ACHN (cell line): ENCODE data around the gene LPXN.
A peak's percentile ranks its signal among the peaks of the same experiment; 100 is the strongest.
"Not testable (repeated sequence)": the region's sequence is repeated elsewhere in the genome, so short reads cannot be mapped to it uniquely, and the experiment has no call there.

Source experiments
- DNase-seq: peaks from one replicate; pipeline ENCODE4 v3.0.0-alpha.2; 2015
- in situ Hi-C: cut with HindIII; loops from 2 replicates; pipeline ENCODE4 v1.10.0; 2017; ENCODE audit warnings: low sequenced_read_pairs, low pct_ligation_motif_present, low pct_unique_long_range_greater_than_20kb

The LPXN gene

DNA sequence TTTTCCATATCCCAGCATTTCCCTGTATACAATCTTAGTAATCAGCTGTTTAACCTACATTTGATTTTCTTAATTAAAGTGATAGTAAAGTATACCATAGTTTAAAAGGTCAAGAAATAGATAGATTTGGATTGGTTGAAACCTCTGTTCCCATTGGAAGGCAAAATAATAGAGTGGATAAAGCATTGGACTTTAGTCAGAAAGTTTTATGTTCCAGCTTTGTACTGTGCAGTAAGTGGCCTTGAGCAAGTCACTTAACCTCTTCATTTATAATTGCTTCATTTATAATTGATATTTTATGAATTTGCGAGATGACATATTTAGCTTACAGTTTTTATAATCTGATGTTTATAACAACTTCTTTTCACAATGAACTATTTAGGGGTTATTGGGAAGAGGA is 6.8 kb upstream of the LPXN start:
- in situ Hi-C loops: no loop called here
- DNase-seq: no peak

DNA sequence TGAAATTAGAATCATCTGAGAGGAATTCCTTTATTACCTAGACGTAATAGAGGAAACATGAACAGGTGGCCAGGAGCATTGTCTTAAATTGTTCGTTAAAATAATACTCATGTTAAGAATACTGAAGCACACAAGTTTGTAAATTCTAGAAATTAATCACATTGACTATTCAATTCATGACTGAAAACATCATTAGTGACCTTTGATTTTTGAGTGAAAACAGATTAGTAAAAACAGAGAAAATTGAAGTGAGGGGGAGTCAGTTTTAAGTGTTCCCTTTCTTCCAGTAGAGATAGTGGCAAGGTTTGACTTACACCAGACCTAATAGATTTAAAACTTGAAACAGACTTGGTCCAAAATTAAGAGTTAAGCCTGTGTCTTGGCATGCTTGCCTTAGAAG is 4.7 kb upstream of the LPXN start:
- in situ Hi-C loops: no loop called here

DNA sequence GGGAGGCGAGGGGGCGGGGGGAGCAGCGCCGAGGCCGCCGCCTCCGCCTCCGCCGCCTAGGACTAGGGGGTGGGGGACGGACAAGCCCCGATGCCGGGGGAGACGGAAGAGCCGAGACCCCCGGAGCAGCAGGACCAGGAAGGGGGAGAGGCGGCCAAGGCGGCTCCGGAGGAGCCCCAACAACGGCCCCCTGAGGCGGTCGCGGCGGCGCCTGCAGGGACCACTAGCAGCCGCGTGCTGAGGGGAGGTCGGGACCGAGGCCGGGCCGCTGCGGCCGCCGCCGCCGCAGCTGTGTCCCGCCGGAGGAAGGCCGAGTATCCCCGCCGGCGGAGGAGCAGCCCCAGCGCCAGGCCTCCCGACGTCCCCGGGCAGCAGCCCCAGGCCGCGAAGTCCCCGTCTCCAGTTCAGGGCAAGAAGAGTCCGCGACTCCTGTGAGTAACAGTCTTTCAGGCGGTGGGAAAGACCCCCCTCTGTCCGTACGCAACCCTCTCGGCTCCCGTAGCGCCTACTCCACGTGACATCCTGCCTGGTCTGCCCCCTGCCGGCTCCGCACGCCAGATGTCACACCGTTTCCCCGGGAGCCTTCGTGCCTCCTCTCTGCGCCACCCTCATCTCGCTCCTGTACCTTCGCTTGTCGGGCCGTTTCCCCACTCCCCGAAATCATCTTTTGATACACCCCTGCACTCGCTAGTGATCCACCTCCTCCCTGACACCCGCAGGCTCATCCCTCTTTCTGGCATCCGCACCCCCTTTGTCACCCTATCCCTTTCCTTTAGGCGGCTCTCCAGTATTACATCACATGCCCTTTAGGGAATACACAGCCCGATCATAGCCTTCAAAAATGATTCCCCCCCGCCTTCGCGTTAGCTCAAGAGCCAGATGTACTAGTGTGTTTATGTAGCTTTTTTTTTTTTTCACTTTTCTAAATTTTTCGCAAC is 3.8 kb upstream of the LPXN start:
- in situ Hi-C loops: no loop called here
- peak; percentile 86 for DNase-seq

More for the DNA sequence above, 4.7 kb upstream of the LPXN start:
- no peak for DNase-seq

DNA sequence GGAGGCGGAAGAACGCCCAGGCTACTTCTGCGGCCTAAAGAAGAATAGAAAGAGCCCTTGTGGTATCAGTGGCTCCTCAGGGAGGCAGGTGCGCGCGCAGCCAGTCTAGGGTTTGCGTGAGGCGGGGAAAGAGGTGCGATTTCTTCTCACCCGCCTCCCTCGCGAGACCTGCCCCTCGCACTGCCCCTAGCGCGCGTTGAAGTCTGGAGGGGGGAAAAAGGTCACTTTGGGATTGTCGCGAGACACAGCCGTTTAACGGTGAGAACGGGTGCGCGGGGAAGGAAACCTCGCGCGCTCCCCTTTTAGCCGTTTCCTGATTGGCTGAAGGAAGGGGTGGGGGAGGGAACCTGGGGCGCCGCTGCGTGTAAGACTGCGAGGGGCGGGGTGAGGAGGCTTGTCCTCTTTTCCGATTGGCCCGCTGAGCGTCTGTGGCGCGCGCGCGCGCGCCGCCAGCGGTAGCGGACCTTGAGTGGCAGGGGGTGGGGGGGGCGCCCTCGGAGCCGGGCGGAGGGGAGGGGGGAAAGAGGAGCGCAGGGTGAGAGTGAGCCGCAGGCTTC is 3.1 kb upstream of the LPXN start, which contains the start of gene ZFP91:
Gene ZFP91 (plus strand): TSS at position 429 of the 557 bp plus-strand sequence. CDS start 219 bp downstream, outside the sequence.
- peak; percentile 96 for DNase-seq
- in situ Hi-C loops: no loop called here

DNA sequence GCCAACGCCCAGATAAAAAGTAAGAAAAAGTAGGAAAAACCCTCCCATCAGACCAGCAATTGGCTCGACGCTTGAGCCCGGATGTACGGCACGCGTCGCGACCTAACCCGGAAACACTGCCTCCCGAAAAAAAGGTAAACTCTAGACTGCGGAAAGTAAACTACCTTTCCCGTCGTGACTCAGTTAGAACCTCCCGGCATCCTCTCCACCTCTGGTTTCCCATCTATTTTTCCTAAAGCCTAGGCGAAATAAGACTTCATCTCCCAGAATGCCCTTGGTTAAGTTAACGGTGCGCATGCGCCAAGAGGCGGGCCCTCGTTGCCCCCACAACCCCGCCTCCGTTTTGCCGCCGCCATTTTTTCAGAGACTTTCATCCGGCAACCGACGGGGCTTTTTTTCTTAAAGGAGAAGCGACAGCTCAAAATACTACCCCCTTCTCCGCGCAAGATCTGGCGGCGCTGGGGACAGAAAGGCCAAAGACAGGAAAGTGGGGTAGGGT is 2.5 kb upstream of the LPXN start:
- peak; percentile 97 for DNase-seq
- in situ Hi-C loops: no loop called here

DNA sequence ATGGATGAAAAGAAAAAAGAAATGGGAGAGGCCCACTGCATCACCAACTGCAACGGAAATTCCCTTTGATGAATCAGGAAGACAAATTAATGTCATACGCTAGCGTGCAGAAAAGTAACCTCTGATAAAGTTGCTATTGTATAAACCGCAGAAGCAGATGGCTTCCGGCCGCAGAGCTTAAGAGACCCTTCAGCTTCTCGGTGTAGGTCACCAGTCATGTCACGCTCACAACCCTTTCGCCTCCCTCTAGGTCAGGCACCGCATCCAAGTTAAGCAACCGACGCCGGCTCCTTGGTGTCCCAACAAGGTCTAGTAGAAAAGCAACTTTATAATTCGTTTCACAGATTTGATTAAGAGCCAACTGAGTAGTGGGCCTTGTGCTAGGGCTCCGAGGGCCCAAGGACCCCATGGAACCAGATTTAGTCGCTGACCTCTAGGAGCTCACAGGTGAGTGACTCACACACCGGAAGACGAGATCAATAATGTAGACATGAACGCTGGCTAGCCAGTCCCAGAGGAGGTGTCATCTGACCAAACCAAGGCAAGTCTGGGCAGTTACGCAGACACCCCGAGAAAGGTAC is 2.0 kb upstream of the LPXN start:
- peak; percentile 69 for DNase-seq
- in situ Hi-C loops: no loop called here

DNA sequence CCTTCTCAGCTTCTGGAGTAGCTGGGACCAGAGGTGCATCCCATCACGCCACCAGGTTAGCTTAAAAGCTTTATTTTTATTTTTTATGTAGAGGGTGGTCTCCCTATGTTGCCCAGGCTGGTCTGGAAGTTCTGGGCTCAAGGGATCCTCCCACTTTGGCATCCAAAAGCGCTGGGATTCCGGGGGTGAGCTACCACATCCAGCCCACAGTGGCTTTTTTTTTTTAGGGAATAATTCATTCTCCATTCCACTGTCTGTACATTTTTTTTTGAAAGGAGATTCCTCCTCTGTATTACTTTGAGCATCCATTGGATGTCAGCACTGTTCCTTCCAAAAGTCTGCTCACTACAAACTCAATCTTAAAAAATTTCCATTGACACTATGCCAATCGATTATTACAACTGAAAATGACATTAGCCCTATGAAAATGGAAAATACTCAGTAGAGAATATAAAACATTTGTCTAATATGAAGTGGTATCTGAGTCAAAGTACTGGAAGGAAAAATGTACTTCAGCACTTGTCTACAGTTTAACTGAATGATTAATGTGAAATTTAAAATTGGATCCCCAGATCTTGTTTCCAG is 1.3 kb upstream of the LPXN start:
- in situ Hi-C loops: no loop called here
- peak; percentile 55 for DNase-seq

DNA sequence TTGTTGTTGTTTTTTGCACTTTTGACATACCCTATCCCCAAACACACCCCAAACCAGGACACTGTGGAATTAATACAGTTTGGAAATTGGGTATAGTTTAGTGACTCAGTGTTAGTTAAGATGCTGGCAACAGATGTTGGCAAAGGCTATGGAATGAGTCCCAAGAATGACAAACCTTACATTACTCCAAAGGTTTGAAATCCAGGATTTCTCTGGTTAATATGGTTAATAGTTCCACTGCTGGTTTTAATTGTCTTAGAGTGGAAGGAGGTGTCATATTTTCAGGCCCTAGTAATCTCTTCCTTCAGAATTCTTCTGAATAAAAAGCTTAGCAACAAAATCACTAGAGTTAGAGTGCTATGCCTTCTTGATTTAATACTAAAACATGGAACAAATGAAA is 775 bp downstream of the LPXN start:
- peak; percentile 54 for DNase-seq
- in situ Hi-C loops: no loop called here

DNA sequence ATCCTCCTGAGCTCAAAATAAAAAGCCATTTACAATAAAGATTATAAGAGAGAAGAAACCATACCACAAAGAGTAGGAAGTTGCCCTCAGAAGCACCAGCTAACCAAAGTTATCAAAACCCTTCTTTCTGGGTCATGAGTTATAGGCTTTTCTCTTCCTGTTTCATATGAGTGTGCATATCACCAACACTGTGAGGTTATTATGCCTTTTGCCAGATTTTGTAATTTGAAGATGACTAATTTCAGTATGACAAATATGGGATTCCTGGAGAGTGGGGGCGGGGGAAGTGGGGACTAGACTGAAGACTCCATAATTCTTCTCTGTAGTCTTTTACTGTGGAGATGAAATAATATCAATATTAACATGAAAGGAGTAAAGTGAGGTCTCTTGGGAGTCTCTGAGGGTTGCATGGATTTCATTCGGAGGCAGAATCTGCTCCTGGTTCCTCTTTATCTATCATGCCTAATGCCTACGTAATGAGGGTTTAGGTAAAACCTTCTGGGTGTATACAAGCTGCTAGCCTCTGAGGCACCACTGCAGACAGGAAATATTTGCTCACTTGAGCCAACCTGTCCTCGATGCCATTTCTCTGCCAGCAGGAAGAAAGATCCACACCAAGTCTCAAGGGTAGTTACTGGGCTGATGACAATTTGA is 2.1 kb downstream of the LPXN start:
- peak; percentile 86 for DNase-seq
- in situ Hi-C loops: no loop called here

DNA sequence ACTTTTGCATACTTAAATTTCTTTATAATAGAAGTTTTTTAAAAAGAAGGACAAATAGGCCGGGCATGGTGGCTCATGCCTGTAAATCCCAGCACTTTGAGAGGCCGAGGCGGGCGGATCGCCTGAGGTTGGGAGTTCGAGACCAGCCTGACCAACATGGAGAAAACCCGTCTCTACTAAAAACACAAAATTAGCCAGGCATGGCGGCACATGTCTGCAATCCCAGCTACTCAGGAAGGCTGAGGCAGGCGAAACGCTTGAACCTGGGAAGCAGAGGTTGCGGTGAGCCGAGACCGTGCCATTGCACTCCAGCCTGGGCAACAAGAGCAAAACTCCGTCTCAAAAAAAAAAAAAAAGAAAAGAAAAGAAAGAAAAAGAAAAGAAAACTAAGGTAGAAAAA is 2.8 kb downstream of the LPXN start:
- in situ Hi-C loops: not testable (repeated sequence)

DNA sequence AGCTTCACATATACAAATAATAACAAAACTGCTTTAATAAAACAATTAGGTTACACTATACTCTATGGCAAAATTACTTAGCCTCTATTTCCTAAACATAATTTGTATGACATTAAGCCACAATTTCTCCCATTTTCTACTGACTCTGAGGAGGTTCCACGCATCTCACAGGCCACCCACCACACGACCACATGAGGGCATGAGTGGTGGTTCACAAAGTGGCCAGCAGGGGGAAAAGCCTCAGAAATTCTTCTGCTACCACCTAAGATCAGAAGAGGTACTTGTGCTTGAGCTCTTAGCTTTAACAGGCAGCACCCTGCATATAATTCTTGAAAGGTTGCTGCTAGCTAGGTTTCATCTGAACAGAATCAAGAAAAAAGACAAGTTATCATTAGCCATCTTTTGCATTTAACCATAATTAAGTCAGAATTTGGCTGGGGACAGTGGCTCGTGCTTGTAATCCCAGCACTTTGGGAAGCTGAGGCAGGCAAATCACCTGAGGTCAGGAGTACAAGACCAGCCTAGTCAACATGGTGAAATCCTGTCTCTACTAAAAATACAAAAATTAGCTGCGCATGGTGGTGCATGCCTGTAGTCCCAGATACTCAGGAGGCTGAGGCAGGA is 7.7 kb downstream of the LPXN start:
- in situ Hi-C loops: no loop called here

More for the DNA sequence above, 2.8 kb downstream of the LPXN start:
- DNase-seq: peak; percentile 28

DNA sequence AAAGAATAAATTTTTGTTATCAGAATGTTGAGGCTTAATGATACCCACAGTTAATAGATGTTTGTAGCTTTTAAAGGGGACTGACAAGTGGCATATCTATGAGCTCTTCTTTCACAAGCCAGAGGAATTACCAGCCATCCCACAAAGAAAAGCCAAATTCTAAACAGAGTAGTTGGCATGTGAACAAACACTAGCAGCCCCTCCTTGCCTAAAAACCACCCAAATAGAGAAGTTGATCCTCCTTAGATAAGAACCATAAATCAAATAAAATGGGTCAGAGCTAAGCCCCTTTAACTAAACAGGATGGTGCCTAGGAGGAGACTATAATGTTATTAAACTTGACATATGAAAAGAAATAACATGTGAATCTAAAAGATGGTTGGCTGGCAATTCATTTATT is 11.4 kb downstream of the LPXN start:
- DNase-seq: no peak
- in situ Hi-C loops: no loop called here

More for the DNA sequence above, 7.7 kb downstream of the LPXN start:
- DNase-seq: peak; percentile 77

DNA sequence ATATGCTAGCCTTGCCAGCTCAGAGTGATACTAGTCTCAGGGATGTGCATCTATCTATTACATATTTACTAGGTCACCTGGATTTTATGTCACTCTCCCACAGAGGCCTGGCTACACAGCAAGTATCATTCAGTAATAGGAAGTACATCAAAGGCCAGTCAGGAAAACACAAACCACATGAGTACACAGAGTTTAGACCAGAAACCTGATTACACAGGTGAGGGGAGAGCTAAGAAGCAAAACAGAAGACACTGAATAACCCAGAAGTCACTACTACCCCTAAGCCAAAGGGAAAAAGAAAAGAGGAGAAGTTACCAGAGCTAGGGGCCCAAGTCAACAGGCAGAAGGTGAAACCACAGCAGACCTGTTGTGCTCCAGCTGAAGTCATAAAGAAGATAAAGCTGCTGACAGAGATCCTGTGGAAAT is 13.3 kb downstream of the LPXN start:
- in situ Hi-C loops: no loop called here
- DNase-seq: no peak

DNA sequence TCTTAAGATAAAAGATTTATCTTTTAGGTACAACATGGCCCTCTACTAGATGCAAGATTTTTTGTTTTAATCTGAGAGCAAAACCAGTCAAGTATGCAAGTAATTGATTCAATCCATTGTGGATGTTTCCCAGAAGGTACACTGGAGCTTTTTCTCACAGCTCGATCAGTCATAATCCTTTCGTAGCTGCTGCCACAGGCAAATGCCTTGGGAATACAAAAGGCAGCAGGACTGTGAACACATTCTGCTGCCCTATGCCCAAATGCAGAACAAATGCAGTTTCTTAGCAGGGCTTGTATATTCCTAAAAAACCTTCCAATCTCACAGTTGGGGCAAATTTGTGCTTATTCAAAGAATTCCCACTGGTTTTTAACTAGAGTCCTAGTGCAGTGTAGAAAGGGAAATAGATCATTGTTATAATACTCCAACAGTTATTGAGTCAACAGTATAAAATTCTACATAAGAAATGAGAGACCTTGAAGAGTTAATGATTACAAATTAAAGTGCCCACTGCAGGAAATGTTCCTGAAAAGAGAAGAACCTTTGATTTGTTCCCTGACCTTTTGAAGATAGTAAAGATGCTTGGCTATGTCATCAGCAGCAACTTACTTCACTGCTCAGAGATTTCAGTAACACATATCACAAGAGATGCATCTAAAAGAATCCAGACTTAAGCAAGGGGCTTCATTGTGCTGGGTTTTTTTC is 14.1 kb downstream of the LPXN start:
- in situ Hi-C loops: no loop called here
- DNase-seq: peak; percentile 78

DNA sequence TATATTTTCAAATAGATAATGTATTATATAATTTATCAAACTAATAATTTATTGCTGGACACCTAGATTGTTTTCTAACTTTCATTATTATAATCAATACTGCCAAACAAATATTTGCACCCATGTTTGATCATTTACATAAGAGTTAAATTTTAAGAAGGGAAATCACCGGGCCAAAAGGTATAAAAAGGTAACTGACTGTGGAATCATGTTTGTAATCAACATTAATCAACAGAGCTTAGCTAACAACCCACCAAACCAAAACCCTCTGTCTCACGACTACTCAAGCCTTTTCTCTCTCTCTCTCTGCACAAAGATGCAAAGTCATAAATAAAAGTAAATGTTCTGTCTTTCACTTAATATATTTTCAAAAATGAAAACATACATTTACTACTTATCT is 14.8 kb downstream of the LPXN start:
- in situ Hi-C loops: no loop called here

DNA sequence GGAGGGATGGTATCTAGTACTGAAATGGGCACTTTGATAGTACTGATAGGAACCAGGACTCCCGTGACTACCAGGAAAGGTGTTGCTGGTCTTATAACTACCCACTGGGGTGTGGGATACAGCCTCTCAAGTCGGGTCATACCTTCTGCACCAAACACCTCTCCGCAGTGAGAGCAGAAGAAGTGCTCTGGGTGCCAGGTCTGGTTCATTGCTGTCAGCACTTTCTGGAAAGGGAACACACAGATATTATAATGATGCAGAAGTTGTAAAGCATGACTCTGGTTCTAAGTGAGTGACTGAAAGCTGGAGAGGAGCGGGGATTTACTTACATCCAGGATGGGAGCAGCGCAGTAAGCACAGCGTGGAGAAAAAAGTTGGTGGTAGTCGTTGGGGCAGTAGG is 26.0 kb downstream of the LPXN start:
- in situ Hi-C loops: no loop called here
- no peak for DNase-seq

More for the DNA sequence above, 14.8 kb downstream of the LPXN start:
- no peak for DNase-seq

DNA sequence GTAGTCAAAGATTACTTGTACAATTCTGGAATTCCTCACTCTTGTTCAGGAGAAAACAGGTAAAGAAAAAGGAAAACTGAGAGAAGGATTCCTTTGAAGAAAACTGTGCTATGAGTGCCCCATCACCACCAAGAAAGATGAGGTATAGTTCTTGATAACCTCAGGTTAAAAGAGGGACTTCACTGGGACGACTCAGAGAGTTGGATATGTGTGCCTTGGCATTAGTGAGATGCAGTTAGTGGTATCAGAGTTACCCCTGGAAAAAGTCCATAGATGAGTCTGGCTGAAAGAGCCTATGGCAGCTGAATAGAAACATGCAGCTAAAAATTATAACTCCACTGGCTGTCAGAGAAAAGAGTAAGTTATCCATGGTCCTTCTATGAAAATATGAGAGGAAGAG is 28.8 kb downstream of the LPXN start:
- in situ Hi-C loops: no loop called here
- DNase-seq: no peak
